ENCODE results near the gene SCART1.
"Not testable (repeated sequence)": the region's sequence is repeated elsewhere in the genome, so short reads cannot be mapped to it uniquely, and the experiment has no call there.

Gene SCART1

GRCh38 chr10:133453516-133454203 is at the start of gene SCART1:
Gene SCART1, plus strand, starts transcription at chr10:133453945. Its CDS starts 53 bp downstream, at chr10:133453998.
- peak; percentile 52 for DNase-seq (ENCODE audit: low read depth)

GRCh38 chr10:133405272-133405671 is 48.5 kb upstream of the SCART1 start:
- no peak for DNase-seq (ENCODE audit: low read depth)

- DNase-seq (ENCODE audit: low read depth) = no peak
Measured at GRCh38 chr10:133405844-133406527, 47.8 kb upstream of the SCART1 start.

- no peak for DNase-seq (ENCODE audit: low read depth)
Measured at GRCh38 chr10:133411523-133412380, 42.0 kb upstream of the SCART1 start.

- DNase-seq (ENCODE audit: low read depth) = no peak
Measured at GRCh38 chr10:133412381-133412711, 41.4 kb upstream of the SCART1 start.

GRCh38 chr10:133414401-133414800 is 39.3 kb upstream of the SCART1 start:
- not testable (repeated sequence) for DNase-seq (ENCODE audit: low read depth)

GRCh38 chr10:133415752-133416151 is 38.0 kb upstream of the SCART1 start:
- DNase-seq (ENCODE audit: low read depth) = no peak

GRCh38 chr10:133418289-133418993 is 35.3 kb upstream of the SCART1 start:
- no peak for DNase-seq (ENCODE audit: low read depth)

GRCh38 chr10:133419211-133419950 is 34.4 kb upstream of the SCART1 start:
- no peak for DNase-seq (ENCODE audit: low read depth)

GRCh38 chr10:133420028-133420427 is 33.7 kb upstream of the SCART1 start:
- DNase-seq (ENCODE audit: low read depth) = no peak

- DNase-seq (ENCODE audit: low read depth) = no peak
Measured at GRCh38 chr10:133420579-133420978, 33.2 kb upstream of the SCART1 start.

- no peak for DNase-seq (ENCODE audit: low read depth)
Measured at GRCh38 chr10:133421336-133422222, 32.2 kb upstream of the SCART1 start.

- DNase-seq (ENCODE audit: low read depth) = no peak
Measured at GRCh38 chr10:133422223-133422806, 31.4 kb upstream of the SCART1 start.

GRCh38 chr10:133422807-133423771 is 30.7 kb upstream of the SCART1 start:
- DNase-seq (ENCODE audit: low read depth) = no peak

GRCh38 chr10:133424102-133424501 is 29.6 kb upstream of the SCART1 start:
- not testable (repeated sequence) for DNase-seq (ENCODE audit: low read depth)

GRCh38 chr10:133424601-133425000 is 29.1 kb upstream of the SCART1 start, which contains the start of gene SPRN:
Gene SPRN, minus strand, starts transcription at chr10:133424625. Its CDS starts 944 bp downstream, at chr10:133423681.
- not testable (repeated sequence) for DNase-seq (ENCODE audit: low read depth)

- not testable (repeated sequence) for DNase-seq (ENCODE audit: low read depth)
Measured at GRCh38 chr10:133429571-133429970, 24.2 kb upstream of the SCART1 start.

GRCh38 chr10:133431888-133432613 is 21.7 kb upstream of the SCART1 start:
- DNase-seq (ENCODE audit: low read depth) = not testable (repeated sequence)
